Gastroesophageal sphincter (tissue), 4 donors: ENCODE data around the gene ATP1B2. TPM values are rescaled to one million over a fixed set of nuclear protein-coding genes. Genes with fewer than 3 reads are reported as not detected.
"Not testable (repeated sequence)": the region's sequence is repeated elsewhere in the genome, so short reads cannot be mapped to it uniquely, and the experiment has no call there.

Experiments used
- ATAC-seq: fragments of 150-250 bp; one replicate; pipeline ENCODE4 v1.9.1; 2016; ENCODE audit warnings: mild to moderate bottlenecking, moderate library complexity
- H3K27ac ChIP-seq, 4 donors: fragments of 200-600 bp; sonication (generic) in 3 of 4; 1 replicate in 3 of 4; 2 replicates in 1 of 4; pipeline ENCODE4 v1.5.1; 2016 to 2019
- H3K27me3 ChIP-seq: fragments of 200-600 bp; sonication (generic); one replicate; pipeline ENCODE4 v1.5.1; 2019
- H3K36me3 ChIP-seq, 2 donors: fragments of 200-600 bp; sonication (generic); one replicate each; pipeline ENCODE4 v1.5.1; 2019; ENCODE audit warnings: control low read depth in 1 of 2
- H3K4me1 ChIP-seq, 3 donors: fragments of 200-600 bp; sonication (generic); 1 replicate in 2 of 3; 2 replicates in 1 of 3; pipeline ENCODE4 v1.5.1; 2016 to 2019; ENCODE audit warnings: control low read depth in 2 of 3
- H3K4me3 ChIP-seq, 2 donors: fragments of 200-600 bp; sonication (generic); one replicate each; pipeline ENCODE4 v1.5.1; 2019; ENCODE audit warnings: mild to moderate bottlenecking in 1 of 2, moderate library complexity in 1 of 2
- H3K9me3 ChIP-seq, 3 donors: fragments of 200-600 bp; sonication (generic); one replicate each; pipeline ENCODE4 v1.5.1; 2017 to 2019; ENCODE audit warnings: control low read depth in 2 of 3
- CTCF ChIP-seq, 4 experiments: fragments of 200-600 bp in 2 of 4; fragments of 450-650 bp in 2 of 4; sonication (generic) in 1 of 4; IDR thresholded peaks; one replicate each; pipeline ENCODE4 v1.5.1; 2017 to 2019; ENCODE audit warnings: antibody characterized with exemption in 4 of 4, mild to moderate bottlenecking in 2 of 4, moderate library complexity in 2 of 4
- EP300 ChIP-seq: sonication (generic); formaldehyde crosslinking; IDR thresholded peaks from one replicate; pipeline ENCODE4 v1.6.1; 2017; ENCODE audit warnings: antibody characterized with exemption, mild to moderate bottlenecking
- POLR2A ChIP-seq, 2 donors: fragments of 450-650 bp; IDR thresholded peaks; one replicate each; pipeline ENCODE4 v1.6.1; 2017; ENCODE audit warnings: antibody characterized with exemption in 2 of 2, mild to moderate bottlenecking in 2 of 2, moderate library complexity in 1 of 2
- POLR2AphosphoS5 ChIP-seq: sonication (generic); formaldehyde crosslinking; IDR thresholded peaks from one replicate; pipeline ENCODE4 v1.6.1; 2017; ENCODE audit warnings: antibody characterized with exemption
- WGBS, 2 donors: methylation state at CpG; one replicate each; pipeline ENCODE4 v1.1.5; 2018; ENCODE audit warnings: low coverage in 1 of 2; 5-methylcytosine and 5-hydroxymethylcytosine counted together
- total RNA-seq, 4 donors: library from RNA; depleted of rRNA; stranded (reverse); fragments of >200 nt; gene quantifications; one replicate each; pipeline ENCODE4 v1.1.0, GENCODE V29; 2016

The ATP1B2 gene
- total RNA-seq, 4 donors from 2014 or later: 0.77 to 3.6 (median 2.3) TPM

GRCh38 chr17:7623661-7624060 is 27.1 kb upstream of the ATP1B2 start:
- no peak for TF ChIP-seq EP300
- TF ChIP-seq CTCF (IDR thresholded peaks at IDR 0.05): no peak
- H3K27ac ChIP-seq: no peak overlapping the region
- peaks cover 0 to 13% of the 10 kb centered on the region in 2 donors for H3K36me3 ChIP-seq
- no peak for ATAC-seq
- no peaks in the 10 kb centered on the region for H3K27me3 ChIP-seq
- H3K4me1 ChIP-seq: peaks cover 0 to 18% (median 7%) of the 10 kb centered on the region in 3 donors
- whole genome bisulfite sequencing, 2 donors: 67 to 78% methylated on average over 3 to 5 of the region's 5 CpGs
- H3K4me3 ChIP-seq: no peak overlapping the region
- no peaks in the 10 kb centered on the region for H3K9me3 ChIP-seq

DNA sequence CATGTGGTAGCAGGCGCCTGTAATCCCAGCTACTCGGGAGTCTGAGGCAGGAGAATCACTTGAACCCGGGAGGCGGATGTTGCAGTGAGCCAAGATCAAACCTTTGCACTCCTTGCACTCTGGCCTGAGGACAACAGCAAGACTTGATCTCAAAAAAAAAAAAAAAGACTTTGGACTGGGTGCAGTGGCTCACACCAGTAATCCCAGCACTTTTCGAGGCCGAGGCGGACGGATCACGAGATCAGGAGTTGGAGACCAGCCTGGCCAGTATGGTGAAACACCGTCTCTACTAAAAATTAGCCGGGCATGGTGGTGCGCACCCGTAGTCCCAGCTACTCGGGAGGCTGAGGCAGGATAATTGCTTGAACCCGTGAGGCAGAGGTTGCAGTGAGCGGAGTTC is 25.0 kb upstream of the ATP1B2 start:
- not testable (repeated sequence) for ATAC-seq
- WGBS, 2 donors: 96% methylated on average over 3 of the region's 16 CpGs; no CpG with 5 or more reads in 1 of the 2 donors

GRCh38 chr17:7626307-7626706 is 24.4 kb upstream of the ATP1B2 start:
- peaks cover 0 to 18% (median 7%) of the 10 kb centered on the region in 3 donors for H3K4me1 ChIP-seq
- TF ChIP-seq EP300 (no peak), POLR2AphosphoS5 (no peak), CTCF (IDR thresholded peaks at IDR 0.05) (no peak), POLR2A (IDR thresholded peaks at IDR 0.05) (no peak)
- H3K9me3 ChIP-seq: no peaks in the 10 kb centered on the region
- WGBS, 2 donors: 94% methylated on average over 2 of the region's 7 CpGs; no CpG with 5 or more reads in 1 of the 2 donors
- H3K27me3 ChIP-seq: no peaks in the 10 kb centered on the region
- peaks cover 0 to 13% of the 10 kb centered on the region in 2 donors for H3K36me3 ChIP-seq
- H3K4me3 ChIP-seq: peak overlapping the region in 1 of 2 donors; percentile 68
- H3K27ac ChIP-seq: peak overlapping the region in 3 of 4 donors; percentile 93 to 96 (median 93)
- no peak for ATAC-seq

More for the DNA sequence above, 25.0 kb upstream of the ATP1B2 start:
- H3K27me3 ChIP-seq, H3K4me3 ChIP-seq, H3K9me3 ChIP-seq: not testable (repeated sequence)
- Histone ChIP-seq H3K27ac (peak overlapping the region in 1 of 4 donors; percentile 93), H3K4me1 (peaks cover 0 to 18% (median 7%) of the 10 kb centered on the region in 3 donors), H3K36me3 (peaks cover 0 to 13% of the 10 kb centered on the region in 2 donors)

DNA sequence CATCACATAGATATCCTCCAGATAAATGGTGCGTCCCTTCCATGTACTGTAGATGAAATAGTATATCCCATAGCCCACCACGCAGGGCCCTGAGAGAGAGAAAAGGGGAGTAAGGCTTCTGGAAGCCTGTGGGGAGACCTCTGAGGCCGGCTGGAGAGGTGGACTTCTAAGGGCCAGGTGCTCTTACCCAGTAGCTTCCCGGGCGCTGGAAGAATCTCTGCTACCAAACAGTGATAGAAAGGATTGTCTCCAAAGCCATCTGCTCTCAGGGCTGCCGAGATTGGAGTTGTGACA is 23.8 kb upstream of the ATP1B2 start:
- peaks cover 0 to 18% (median 7%) of the 10 kb centered on the region in 3 donors for H3K4me1 ChIP-seq
- H3K27ac ChIP-seq: peak overlapping the region; percentile 86 to 96 (median 93)
- WGBS, 2 donors: 0 to 23% methylated on average over 3 to 4 of the region's 6 CpGs
- peak overlapping the region; percentile 68 to 71 for H3K4me3 ChIP-seq
- H3K36me3 ChIP-seq: peaks cover 0 to 13% of the 10 kb centered on the region in 2 donors
- H3K27me3 ChIP-seq: no peaks in the 10 kb centered on the region
- ATAC-seq: no peak
- H3K9me3 ChIP-seq: no peaks in the 10 kb centered on the region
- TF ChIP-seq EP300 (no peak), POLR2A (IDR thresholded peaks at IDR 0.05) (no peak), CTCF (IDR thresholded peaks at IDR 0.05) (no peak), POLR2AphosphoS5 (no peak)

DNA sequence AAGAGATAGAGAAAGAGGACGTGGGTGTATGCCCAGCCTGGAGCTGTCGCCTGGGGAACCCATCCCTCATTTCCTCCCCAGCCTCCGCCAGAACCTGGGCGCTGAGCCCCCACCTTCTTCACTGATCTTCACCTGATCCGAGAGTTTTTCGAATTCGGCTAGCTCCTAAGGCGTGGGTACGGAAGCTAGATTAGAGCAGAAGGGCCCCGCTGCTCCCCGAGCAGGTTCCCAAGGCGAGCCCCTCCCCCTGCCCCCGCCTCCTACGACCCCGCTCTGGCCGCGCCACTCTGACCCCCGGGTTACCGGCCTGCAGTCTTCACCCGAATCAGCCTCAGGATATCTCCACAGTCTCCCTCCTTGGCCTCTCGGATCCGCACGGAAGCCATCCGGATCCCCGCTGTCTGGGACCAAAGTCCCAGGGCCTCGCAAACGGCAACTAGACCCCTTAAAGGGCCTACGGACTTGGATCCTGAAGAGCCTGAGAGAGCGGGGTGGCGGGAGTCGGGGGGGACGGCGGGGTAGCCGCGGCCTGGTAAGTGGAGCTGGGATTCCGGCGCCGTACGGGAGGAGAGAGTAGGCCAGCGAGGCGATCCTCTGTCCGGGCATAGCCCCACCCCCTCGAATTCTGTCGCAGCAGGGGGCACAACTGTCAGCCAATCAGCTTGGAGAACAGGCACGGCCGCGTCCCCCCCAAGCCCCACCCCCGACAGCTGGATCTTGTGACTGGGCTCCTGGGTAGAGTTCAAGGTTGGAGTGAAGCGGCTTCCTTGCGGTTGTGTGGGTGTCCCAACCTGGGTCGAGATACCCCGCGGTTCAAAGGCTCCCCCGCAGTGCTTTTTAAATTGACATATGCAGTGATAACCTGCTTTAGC is 23.2 kb upstream of the ATP1B2 start, which contains the start of gene SAT2:
TSS of gene SAT2 (minus strand) at position 572 of the 872 bp plus-strand sequence. CDS start at position 386, 186 bp downstream.
- Histone ChIP-seq H3K36me3 (peaks cover 0 to 13% of the 10 kb centered on the region in 2 donors), H3K9me3 (no peaks in the 10 kb centered on the region), H3K27ac (peak within 1 kb of the TSS; percentile 86 to 96 (median 93)), H3K4me1 (peaks cover 0 to 18% (median 7%) of the 10 kb centered on the region in 3 donors), H3K27me3 (no peaks in the 10 kb centered on the region), H3K4me3 (peak within 1 kb of the TSS; percentile 68 to 71)
- ATAC-seq: peak; percentile 99
- TF ChIP-seq POLR2AphosphoS5 (peak; percentile 84), POLR2A (IDR thresholded peaks at IDR 0.05) (peak; percentile 68 to 85), CTCF (IDR thresholded peaks at IDR 0.05) (peak in 1 of 4 experiments; percentile 5), EP300 (no peak)
- 0% methylated on average over 11 to 19 of the region's 54 CpGs for WGBS, 2 donors
